Neural cell (in vitro differentiated cells): Measurements from ENCODE around the gene ZNF607. TPM values are rescaled to one million over a fixed set of nuclear protein-coding genes. Genes with fewer than 3 reads are reported as not detected.

Experiments
- H2AFZ ChIP-seq: fragments of 200-600, 300-800 bp; sonication (generic), shearing (Covaris generic); 2 replicates; pipeline ENCODE4 v1.6.0; 2014; ENCODE audit warnings: low read depth, mild to moderate bottlenecking, antibody characterized with exemption, low read length, moderate library complexity
- H3F3A ChIP-seq: fragments of 200-600 bp; shearing (Covaris generic); 2 replicates; pipeline ENCODE4 v1.6.1; 2016; ENCODE audit warnings: mild to moderate bottlenecking, moderate library complexity, mixed read lengths, antibody characterized with exemption, low read length; ENCODE audit not compliant: insufficient read depth, poor library complexity, severe bottlenecking
- H3K27ac ChIP-seq: fragments of 200-600, 300-800 bp; sonication (generic), shearing (Covaris generic); 2 replicates; pipeline ENCODE4 v1.5.1; 2014; ENCODE audit warnings: mild to moderate bottlenecking, low read length, moderate library complexity
- H3K27me3 ChIP-seq: fragments of 300-800, 200-600 bp; sonication (generic), shearing (Covaris generic); 2 replicates; pipeline ENCODE4 v1.6.0; 2014; ENCODE audit warnings: mild to moderate bottlenecking, low read depth, low read length, moderate library complexity; ENCODE audit not compliant: insufficient read depth
- H3K36me3 ChIP-seq: fragments of 300-800, 200-600 bp; sonication (generic), shearing (Covaris generic); 2 replicates; pipeline ENCODE4 v1.5.1; 2014; ENCODE audit warnings: mild to moderate bottlenecking, antibody characterized with exemption, low read length, moderate library complexity; ENCODE audit not compliant: insufficient read depth
- H3K4me2 ChIP-seq: fragments of 300-800, 200-600 bp; sonication (generic), shearing (Covaris generic); 2 replicates; pipeline ENCODE4 v1.6.0; 2014; ENCODE audit warnings: mild to moderate bottlenecking, low read length
- H3K4me3 ChIP-seq: fragments of 300-800, 200-600 bp; sonication (generic), shearing (Covaris generic); 2 replicates; pipeline ENCODE4 v1.5.1; 2014; ENCODE audit warnings: mild to moderate bottlenecking, low read length, moderate library complexity
- H3K79me2 ChIP-seq: fragments of 200-600 bp; shearing (Covaris generic); replicated peaks from 2 replicates; pipeline ENCODE4 v1.6.0; 2014; ENCODE audit warnings: mild to moderate bottlenecking, low read length, moderate library complexity; ENCODE audit not compliant: insufficient read depth
- H3K9ac ChIP-seq: fragments of 300-800, 200-600 bp; sonication (generic), shearing (Covaris generic); 2 replicates; pipeline ENCODE4 v1.6.1; 2016; ENCODE audit warnings: mild to moderate bottlenecking, low read length, mixed read lengths
- H3K9me2 ChIP-seq: fragments of 200-600 bp; shearing (Covaris generic); 2 replicates; pipeline ENCODE4 v1.6.1; 2016; ENCODE audit warnings: mild to moderate bottlenecking, low read length, mixed read lengths; ENCODE audit not compliant: insufficient read depth
- H3K9me3 ChIP-seq: fragments of 200-600, 300-800 bp; sonication (generic), shearing (Covaris generic); 2 replicates; pipeline ENCODE4 v1.6.1; 2016; ENCODE audit warnings: mild to moderate bottlenecking, mixed run types, low read length, moderate library complexity, mixed read lengths
- H4K20me1 ChIP-seq: fragments of 200-600 bp; shearing (Covaris generic); 2 replicates; pipeline ENCODE4 v1.6.1; 2016; ENCODE audit warnings: mild to moderate bottlenecking, mixed run types; ENCODE audit not compliant: insufficient read depth
- CTCF ChIP-seq: fragments of 450-650 bp; IDR thresholded peaks from 2 replicates; pipeline ENCODE4 v1.5.1; 2014; ENCODE audit warnings: antibody characterized with exemption, mild to moderate bottlenecking, moderate library complexity; ENCODE audit not compliant: poor library complexity, severe bottlenecking
- EP300 ChIP-seq: fragments of 450-650 bp; conservative IDR thresholded peaks from 2 replicates; pipeline ENCODE4 v1.6.1; 2014; ENCODE audit warnings: antibody characterized with exemption, mild to moderate bottlenecking, moderate library complexity; ENCODE audit not compliant: poor library complexity, severe bottlenecking
- EZH2 ChIP-seq: fragments of 200-600, 300-800 bp; shearing (Covaris generic), sonication (generic); IDR thresholded peaks from 2 replicates; pipeline ENCODE4 v1.6.1; 2014; ENCODE audit warnings: antibody characterized with exemption, low read length, borderline replicate concordance, mild to moderate bottlenecking; ENCODE audit not compliant: insufficient read depth, poor library complexity, severe bottlenecking
- MXI1 ChIP-seq: fragments of 450-650 bp; conservative IDR thresholded peaks from 2 replicates; pipeline ENCODE4 v1.6.1; 2014; ENCODE audit warnings: antibody characterized with exemption, mild to moderate bottlenecking; ENCODE audit not compliant: poor library complexity, severe bottlenecking
- POLR2AphosphoS5 ChIP-seq: IDR thresholded peaks from 2 replicates; pipeline ENCODE4 v1.6.1; 2012
- RAD21 ChIP-seq: fragments of 450-650 bp; conservative IDR thresholded peaks from 2 replicates; pipeline ENCODE4 v1.6.1; 2014; ENCODE audit warnings: antibody characterized with exemption, mild to moderate bottlenecking, moderate library complexity
- REST ChIP-seq: IDR thresholded peaks from 2 replicates; pipeline ENCODE4 v1.6.1; 2012; ENCODE audit warnings: borderline replicate concordance
- SMC3 ChIP-seq: fragments of 450-650 bp; conservative IDR thresholded peaks from 2 replicates; pipeline ENCODE4 v1.6.1; 2014; ENCODE audit warnings: antibody characterized with exemption, mild to moderate bottlenecking, moderate library complexity; ENCODE audit not compliant: poor library complexity
- TAF1 ChIP-seq: IDR thresholded peaks from 2 replicates; pipeline ENCODE4 v1.6.1; 2012; ENCODE audit warnings: low read depth
- polyA plus RNA-seq: library from polyadenylated mRNA; depleted of rRNA; stranded (reverse); fragments of >200 nt; gene quantifications from 2 replicates; pipeline ENCODE4 v1.2.3, GENCODE V29; 2014

ZNF607 gene
- polyA plus RNA-seq, 1 donor from 2014 or later = 13.4 TPM

- Histone ChIP-seq H3K4me2 (no peak overlapping the region), H3K27ac (no peak overlapping the region), H2AFZ (no peak overlapping the region), H3F3A (no peaks in the 10 kb centered on the region), H3K9me2 (no peaks in the 10 kb centered on the region), H3K4me3 (no peak overlapping the region), H3K9ac (no peak overlapping the region), H3K27me3 (no peaks in the 10 kb centered on the region), H3K79me2 (no peaks in the 10 kb centered on the region), H4K20me1 (no peaks in the 10 kb centered on the region), H3K36me3 (peaks cover 24% of the 10 kb centered on the region), H3K9me3 (no peaks in the 10 kb centered on the region)
- TF ChIP-seq EP300 = no peak
- no peak for TF ChIP-seq TAF1
- TF ChIP-seq POLR2AphosphoS5 = no peak
- TF ChIP-seq SMC3 = no peak
- TF ChIP-seq EZH2 = no peak
- TF ChIP-seq CTCF = no peak
- no peak for TF ChIP-seq RAD21
- no peak for TF ChIP-seq MXI1
Observed at GRCh38 chr19:37695144-37695899, 24.2 kb downstream of the ZNF607 start.

- Histone ChIP-seq H3K9me3 (no peaks in the 10 kb centered on the region), H3K27me3 (no peaks in the 10 kb centered on the region), H3K27ac (no peak overlapping the region), H3F3A (no peaks in the 10 kb centered on the region), H3K36me3 (peaks cover 8% of the 10 kb centered on the region), H4K20me1 (no peaks in the 10 kb centered on the region), H2AFZ (no peak overlapping the region), H3K79me2 (no peaks in the 10 kb centered on the region), H3K4me3 (no peak overlapping the region), H3K4me2 (no peak overlapping the region), H3K9me2 (no peaks in the 10 kb centered on the region), H3K9ac (no peak overlapping the region)
- TF ChIP-seq SMC3 = no peak
- TF ChIP-seq EP300 = no peak
- no peak for TF ChIP-seq POLR2AphosphoS5
- no peak for TF ChIP-seq EZH2
Observed at GRCh38 chr19:37692956-37693620, 26.5 kb downstream of the ZNF607 start.

GRCh38 chr19:37691881-37692504 is 27.6 kb downstream of the ZNF607 start:
- H3K79me2 ChIP-seq = no peaks in the 10 kb centered on the region
- TF ChIP-seq MXI1 = peak; percentile 80
- TF ChIP-seq TAF1 = peak; percentile 92
- TF ChIP-seq CTCF = peak; percentile 59
- TF ChIP-seq EP300 = peak; percentile 35
- peak; percentile 62 for TF ChIP-seq SMC3
- TF ChIP-seq REST = peak; percentile 71
- peak; percentile 76 for TF ChIP-seq POLR2AphosphoS5
- no peak for TF ChIP-seq EZH2
- peak; percentile 55 for TF ChIP-seq RAD21
- H3K9me3 ChIP-seq = no peaks in the 10 kb centered on the region
- H3K27me3 ChIP-seq = no peaks in the 10 kb centered on the region
- H3K9ac ChIP-seq = peak overlapping the region; percentile 80
- H3F3A ChIP-seq = no peaks in the 10 kb centered on the region
- no peaks in the 10 kb centered on the region for H3K36me3 ChIP-seq
- no peaks in the 10 kb centered on the region for H4K20me1 ChIP-seq
- H3K9me2 ChIP-seq = no peaks in the 10 kb centered on the region
- peak overlapping the region; percentile 74 for H2AFZ ChIP-seq
- H3K4me2 ChIP-seq = peak overlapping the region; percentile 34
- peak overlapping the region; percentile 75 for H3K4me3 ChIP-seq
- H3K27ac ChIP-seq = peak overlapping the region; percentile 80
